Keratinocyte (primary cell): ENCODE measurements around the gene FGF11. TPM values are rescaled to one million over a fixed set of nuclear protein-coding genes. Genes with fewer than 3 reads are reported as not detected.
A peak's percentile ranks its signal among the peaks of the same experiment; 100 is the strongest.

ENCODE experiments used
- DNase-seq: peaks from one replicate; pipeline ENCODE4 v3.0.0-alpha.2; 2011; ENCODE audit warnings: low read depth, missing footprints, low spot score
- FAIRE-seq: peaks from 2 replicates; lab custom pipeline; 2011; peaks lifted over from hg19 to GRCh38; lab: Jason Lieb, UNC
- H2AFZ ChIP-seq: 2 replicates; pipeline ENCODE4 v1.6.0; 2012; ENCODE audit warnings: low read length, control low read depth, inconsistent platforms; ENCODE audit not compliant: control insufficient read depth
- H3K27ac ChIP-seq: 2 replicates; pipeline ENCODE4 v1.5.1; 2011; ENCODE audit warnings: low read length; ENCODE audit not compliant: control insufficient read depth, insufficient read depth
- H3K27me3 ChIP-seq: 3 replicates; pipeline ENCODE4 v1.6.0; 2011; ENCODE audit warnings: low read length; ENCODE audit not compliant: control insufficient read depth, insufficient read depth; ENCODE audit errors: extremely low read depth
- H3K36me3 ChIP-seq, 2 experiments: 2 replicates in 1 of 2; 3 replicates in 1 of 2; pipeline ENCODE4 v1.5.1; 2011; ENCODE audit warnings: low read length in 2 of 2, mild to moderate bottlenecking in 1 of 2; ENCODE audit not compliant: control insufficient read depth in 2 of 2, insufficient read depth in 2 of 2; ENCODE audit errors: extremely low read depth in 1 of 2
- H3K4me1 ChIP-seq: 3 replicates; pipeline ENCODE4 v1.5.1; 2011; ENCODE audit warnings: low read length; ENCODE audit not compliant: control insufficient read depth, insufficient read depth; ENCODE audit errors: extremely low read depth
- H3K4me2 ChIP-seq: 3 replicates; pipeline ENCODE4 v1.6.0; 2011; ENCODE audit warnings: low read depth, low read length; ENCODE audit not compliant: control insufficient read depth, insufficient read depth; ENCODE audit errors: extremely low read depth
- H3K4me3 ChIP-seq, 3 experiments: fragments of 200-600 bp in 1 of 3; sonication (generic) in 1 of 3; 2 replicates in 2 of 3; 3 replicates in 1 of 3; pipeline ENCODE4 v1.5.1; 2011 to 2016; ENCODE audit warnings: low read length in 3 of 3, mild to moderate bottlenecking in 3 of 3, control low read depth in 2 of 3, inconsistent platforms in 1 of 3, low read depth in 1 of 3, mixed read lengths in 1 of 3, mixed run types in 1 of 3, moderate library complexity in 1 of 3; ENCODE audit not compliant: control insufficient read depth in 2 of 3, insufficient read depth in 2 of 3; ENCODE audit errors: extremely low read depth in 1 of 3
- H3K79me2 ChIP-seq: 2 replicates; pipeline ENCODE4 v1.6.0; 2012; ENCODE audit warnings: low read length; ENCODE audit not compliant: control insufficient read depth, insufficient read depth
- H3K9ac ChIP-seq: 3 replicates; pipeline ENCODE4 v1.6.0; 2011; ENCODE audit warnings: low read length; ENCODE audit not compliant: control insufficient read depth, insufficient read depth; ENCODE audit errors: extremely low read depth
- H3K9me1 ChIP-seq: 3 replicates; pipeline ENCODE4 v1.6.0; 2011; ENCODE audit warnings: low read length; ENCODE audit not compliant: control insufficient read depth, insufficient read depth; ENCODE audit errors: extremely low read depth
- H3K9me3 ChIP-seq: 2 replicates; pipeline ENCODE4 v1.5.1; 2012; ENCODE audit warnings: low read depth, low read length; ENCODE audit not compliant: control insufficient read depth
- H4K20me1 ChIP-seq: 3 replicates; pipeline ENCODE4 v1.6.0; 2011; ENCODE audit warnings: low read length; ENCODE audit not compliant: control insufficient read depth, insufficient read depth; ENCODE audit errors: extremely low read depth
- EZH2 ChIP-seq: IDR thresholded peaks from one replicate; pipeline ENCODE4 v1.6.1; 2012; ENCODE audit warnings: inconsistent platforms, mild to moderate bottlenecking, low read length, moderate library complexity
- dilution Hi-C: fragments of 300-500 bp; cut with MboI; formaldehyde crosslinking; loops from one replicate; pipeline ENCODE4 v1.7.0; 2020; ENCODE audit warnings: low sequenced_read_pairs; ENCODE audit not compliant: extremely low pct_ligation_motif_present
- polyA plus RNA-seq, 5 experiments: library from polyadenylated mRNA; depleted of rRNA in 3 of 5; stranded (reverse) in 3 of 5; stranded (forward) in 1 of 5; unstranded in 1 of 5; fragments of >200 nt; gene quantifications; 1 replicate in 1 of 5; 2 replicates in 3 of 5; 3 replicates in 1 of 5; pipeline versions ENCODE4 v1.2.1 to v1.2.3, GENCODE V29; 2011 to 2012; ENCODE audit warnings: missing spikeins in 2 of 5, low read depth in 1 of 5, low replicate concordance in 1 of 5
- TF ChIP-seq, protein P1 (sequence below), 3 experiments: IDR thresholded peaks in 1 of 3; conservative IDR thresholded peaks in 1 of 3; optimal IDR thresholded peaks in 1 of 3; 2 replicates in 2 of 3; 3 replicates in 1 of 3; pipeline versions ENCODE3 to v1.5.1; 2011; ENCODE audit warnings: low read length in 3 of 3, mild to moderate bottlenecking in 3 of 3, moderate library complexity in 2 of 3, control low read depth in 1 of 3, inconsistent platforms in 1 of 3; ENCODE audit not compliant: insufficient read depth in 2 of 3; ENCODE audit errors: extremely low read depth in 1 of 3

The FGF11 gene
- polyA plus RNA-seq, 1 donor (not counting 4 experiments of a cell fraction or from before 2014, with no cell fraction given), result 30.4 TPM

DNA sequence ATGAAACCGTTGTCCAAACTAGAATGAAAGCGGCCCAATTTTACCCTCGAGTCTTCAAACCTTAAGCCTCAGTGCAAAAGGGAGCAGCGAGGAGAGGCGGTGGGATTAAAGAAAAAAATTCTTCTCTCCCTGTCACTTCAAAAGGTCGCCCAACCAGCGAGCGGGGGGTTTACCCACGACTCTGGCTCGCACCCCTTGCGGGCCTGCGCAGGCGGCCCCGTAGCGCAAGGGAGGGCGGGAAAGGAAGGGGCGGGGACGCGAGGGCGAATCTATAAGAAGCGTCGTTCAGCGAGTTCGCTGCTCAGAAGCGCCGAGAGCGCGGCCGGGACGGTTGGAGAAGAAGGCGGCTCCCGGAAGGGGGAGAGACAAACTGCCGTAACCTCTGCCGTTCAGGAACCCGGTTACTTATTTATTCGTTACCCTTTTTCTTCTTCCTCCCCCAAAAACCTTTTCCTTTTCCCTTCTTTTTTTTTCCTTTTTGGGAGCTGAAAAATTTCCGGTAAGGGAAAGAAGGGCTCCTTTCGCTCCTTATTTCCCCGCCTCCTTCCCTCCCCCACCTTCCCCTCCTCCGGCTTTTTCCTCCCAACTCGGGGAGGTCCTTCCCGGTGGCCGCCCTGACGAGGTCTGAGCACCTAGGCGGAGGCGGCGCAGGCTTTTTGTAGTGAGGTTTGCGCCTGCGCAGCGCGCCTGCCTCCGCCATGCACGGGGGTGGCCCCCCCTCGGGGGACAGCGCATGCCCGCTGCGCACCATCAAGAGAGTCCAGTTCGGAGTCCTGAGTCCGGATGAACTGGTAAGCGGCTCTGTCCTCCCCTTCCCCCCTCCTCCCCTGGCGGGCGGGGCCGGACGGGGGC lies 45.0 kb downstream of the FGF11 start, which contains the start of gene POLR2A:
Gene POLR2A (plus strand): TSS at position 300 of the 852 bp plus-strand sequence.
- FAIRE-seq, result peak; percentile 13
- Histone ChIP-seq H3K4me2 (peak within 1 kb of the TSS; percentile 100), H3K36me3 (peaks cover 0 to 1% of the 10 kb centered on the region in 2 experiments), H4K20me1 (peaks cover 9% of the 10 kb centered on the region), H3K79me2 (peaks cover 49% of the 10 kb centered on the region), H3K4me1 (peaks cover 32% of the 10 kb centered on the region), H3K27me3 (no peaks in the 10 kb centered on the region), H3K9ac (peak within 1 kb of the TSS; percentile 98), H3K27ac (peak within 1 kb of the TSS; percentile 98), H3K4me3 (peak within 1 kb of the TSS; percentile 77 to 91 (median 90)), H3K9me3 (no peaks in the 10 kb centered on the region), H3K9me1 (no peaks in the 10 kb centered on the region), H2AFZ (peak within 1 kb of the TSS; percentile 93)
- TF ChIP-seq, protein P1, sequence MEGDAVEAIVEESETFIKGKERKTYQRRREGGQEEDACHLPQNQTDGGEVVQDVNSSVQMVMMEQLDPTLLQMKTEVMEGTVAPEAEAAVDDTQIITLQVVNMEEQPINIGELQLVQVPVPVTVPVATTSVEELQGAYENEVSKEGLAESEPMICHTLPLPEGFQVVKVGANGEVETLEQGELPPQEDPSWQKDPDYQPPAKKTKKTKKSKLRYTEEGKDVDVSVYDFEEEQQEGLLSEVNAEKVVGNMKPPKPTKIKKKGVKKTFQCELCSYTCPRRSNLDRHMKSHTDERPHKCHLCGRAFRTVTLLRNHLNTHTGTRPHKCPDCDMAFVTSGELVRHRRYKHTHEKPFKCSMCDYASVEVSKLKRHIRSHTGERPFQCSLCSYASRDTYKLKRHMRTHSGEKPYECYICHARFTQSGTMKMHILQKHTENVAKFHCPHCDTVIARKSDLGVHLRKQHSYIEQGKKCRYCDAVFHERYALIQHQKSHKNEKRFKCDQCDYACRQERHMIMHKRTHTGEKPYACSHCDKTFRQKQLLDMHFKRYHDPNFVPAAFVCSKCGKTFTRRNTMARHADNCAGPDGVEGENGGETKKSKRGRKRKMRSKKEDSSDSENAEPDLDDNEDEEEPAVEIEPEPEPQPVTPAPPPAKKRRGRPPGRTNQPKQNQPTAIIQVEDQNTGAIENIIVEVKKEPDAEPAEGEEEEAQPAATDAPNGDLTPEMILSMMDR (optimal IDR thresholded peaks at IDR 0.05 in 1 of 3, IDR thresholded peaks at IDR 0.05 in 1 of 3, conservative IDR thresholded peaks at IDR 0.05 in 1 of 3; ENCODE audit: extremely low read depth in 1 of 3, insufficient read depth in 2 of 3, low read length in 3 of 3), result no peak
- no peak for TF ChIP-seq EZH2
- DNase-seq, result peak; percentile 90
- dilution Hi-C loops, result no loop called here

DNA sequence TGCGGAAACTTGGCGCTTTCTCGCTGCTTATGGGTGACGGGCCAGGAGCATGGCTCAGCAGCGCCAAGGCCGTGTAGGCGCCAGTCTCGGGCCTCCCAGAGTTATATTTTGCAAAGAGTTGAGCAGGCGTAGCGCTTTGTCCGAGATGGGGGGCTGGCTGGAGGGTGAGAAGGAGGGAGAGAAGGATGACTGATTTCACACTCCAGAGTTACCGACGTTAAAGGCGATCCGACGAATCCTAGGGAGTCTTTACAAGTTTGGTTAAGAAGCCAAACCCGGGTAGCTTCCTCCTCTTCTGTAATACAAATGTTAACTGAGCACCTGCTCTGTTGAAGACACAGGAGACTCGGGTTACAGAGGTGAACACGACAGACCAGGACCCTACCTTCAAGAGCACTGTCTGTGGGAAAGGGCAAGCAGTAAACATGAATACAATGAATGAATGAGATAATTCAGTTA lies 45.6 kb downstream of the FGF11 start:
- H3K4me1 ChIP-seq, result peaks cover 28% of the 10 kb centered on the region
- H3K9me1 ChIP-seq, result no peaks in the 10 kb centered on the region
- H3K4me2 ChIP-seq, result peak overlapping the region; percentile 100
- DNase-seq (no peak), FAIRE-seq (no peak)
- H3K4me3 ChIP-seq, result peak overlapping the region; percentile 77 to 86 (median 83)
- peak overlapping the region; percentile 74 for H3K27ac ChIP-seq
- H3K79me2 ChIP-seq, result peaks cover 51% of the 10 kb centered on the region
- dilution Hi-C loops, result no loop called here
- peaks cover 13% of the 10 kb centered on the region for H4K20me1 ChIP-seq
- no peak for TF ChIP-seq EZH2
- TF ChIP-seq, protein P1 (optimal IDR thresholded peaks at IDR 0.05 in 1 of 3, IDR thresholded peaks at IDR 0.05 in 1 of 3, conservative IDR thresholded peaks at IDR 0.05 in 1 of 3; ENCODE audit: extremely low read depth in 1 of 3, insufficient read depth in 2 of 3, low read length in 3 of 3), result peak in 1 of 3 experiments; percentile 5
- H3K36me3 ChIP-seq, result peaks cover 0 to 1% of the 10 kb centered on the region in 2 experiments
- H3K27me3 ChIP-seq, result no peaks in the 10 kb centered on the region
- H2AFZ ChIP-seq, result no peak overlapping the region
- no peaks in the 10 kb centered on the region for H3K9me3 ChIP-seq
- peak overlapping the region; percentile 98 for H3K9ac ChIP-seq
